Lower leg skin (tissue), 4 donors: ENCODE results near the gene MRPL23. TPM values are rescaled to one million over a fixed set of nuclear protein-coding genes. Genes with fewer than 3 reads are reported as not detected.

ENCODE experiments used
- DNase-seq, 2 donors: peaks; one replicate each; pipeline ENCODE4 v3.0.0-alpha.2; 2019; ENCODE audit warnings: low spot score in 2 of 2
- H3K4me3 ChIP-seq: fragments of 200-600 bp; sonication (generic); 2 replicates; pipeline ENCODE4 v1.5.1; 2017; ENCODE audit warnings: mild to moderate bottlenecking, low read depth; ENCODE audit not compliant: poor library complexity, severe bottlenecking
- POLR2A ChIP-seq, 2 donors: fragments of 450-650 bp; IDR thresholded peaks; one replicate each; pipeline ENCODE4 v1.6.1; 2016 to 2017; ENCODE audit warnings: antibody characterized with exemption in 2 of 2, mild to moderate bottlenecking in 1 of 2, moderate library complexity in 1 of 2
- WGBS, 2 donors: methylation state at CpG; one replicate each; pipeline ENCODE4 v1.1.5; 2018; 5-methylcytosine and 5-hydroxymethylcytosine counted together
- intact Hi-C: fragments of 100-400 bp; cut with DNase I; formaldehyde crosslinking; loops from one replicate; pipeline ENCODE4 v1.15.0; 2023; ENCODE audit warnings: low total_unique reads
- total RNA-seq, 4 donors: library from RNA; depleted of rRNA; stranded (reverse); fragments of >200 nt; gene quantifications; one replicate each; pipeline ENCODE4 v1.1.0, GENCODE V29; 2016
- TF ChIP-seq, protein P1 (sequence below), 3 donors: fragments of 450-650 bp; IDR thresholded peaks; one replicate each; pipeline ENCODE4 v1.5.1; 2016; ENCODE audit warnings: antibody characterized with exemption in 3 of 3, mild to moderate bottlenecking in 3 of 3, moderate library complexity in 2 of 3

The MRPL23 gene
- total RNA-seq, 4 donors from 2014 or later = 169 to 227 (median 216) TPM

DNA sequence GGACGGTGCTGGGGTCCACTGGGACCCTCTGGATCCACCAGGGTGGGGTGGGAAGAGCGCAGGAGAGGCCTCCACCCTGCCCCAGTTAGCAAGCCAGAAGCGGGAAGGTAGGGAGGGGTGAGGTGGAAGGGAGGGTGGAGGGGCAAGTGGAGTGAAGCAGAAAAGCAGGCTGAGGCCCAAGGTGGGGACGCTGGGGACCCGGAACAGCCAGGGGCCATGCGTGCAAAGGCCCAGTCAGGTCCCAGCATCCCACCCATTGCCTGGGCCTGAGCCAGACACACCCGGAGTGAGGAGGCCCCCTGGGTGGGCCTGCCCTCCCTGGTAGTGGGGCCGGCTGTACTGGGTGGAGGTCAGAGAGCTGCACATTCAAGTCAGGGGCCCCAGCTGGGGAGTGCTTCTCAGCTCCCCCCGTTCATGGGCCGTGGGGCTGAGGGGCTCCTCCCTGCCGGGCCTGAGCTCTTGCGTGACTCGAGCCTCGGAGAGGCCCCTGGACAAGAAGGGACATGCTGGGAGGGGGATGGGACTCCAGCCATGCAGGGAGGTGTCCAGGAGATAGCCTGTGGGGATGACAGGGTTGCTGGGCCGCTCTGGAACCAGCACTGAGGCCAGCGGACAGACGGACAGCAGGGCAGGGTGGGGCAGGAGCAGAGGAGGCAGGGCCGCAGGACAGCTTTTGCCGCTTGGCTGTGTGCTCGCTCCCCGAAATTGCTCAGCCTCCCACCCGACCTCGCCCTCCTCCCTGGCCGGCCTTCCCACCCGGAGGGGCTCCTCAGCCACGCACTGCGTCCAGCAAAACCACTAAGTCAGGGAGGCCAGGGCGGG is 19.9 kb upstream of the MRPL23 start:
- no peak for DNase-seq
- intact Hi-C loops = no loop called here
- WGBS, 2 donors = 72 to 83% methylated on average over 20 to 26 of the region's 28 CpGs
- no peak overlapping the region for H3K4me3 ChIP-seq
- TF ChIP-seq, protein P1, sequence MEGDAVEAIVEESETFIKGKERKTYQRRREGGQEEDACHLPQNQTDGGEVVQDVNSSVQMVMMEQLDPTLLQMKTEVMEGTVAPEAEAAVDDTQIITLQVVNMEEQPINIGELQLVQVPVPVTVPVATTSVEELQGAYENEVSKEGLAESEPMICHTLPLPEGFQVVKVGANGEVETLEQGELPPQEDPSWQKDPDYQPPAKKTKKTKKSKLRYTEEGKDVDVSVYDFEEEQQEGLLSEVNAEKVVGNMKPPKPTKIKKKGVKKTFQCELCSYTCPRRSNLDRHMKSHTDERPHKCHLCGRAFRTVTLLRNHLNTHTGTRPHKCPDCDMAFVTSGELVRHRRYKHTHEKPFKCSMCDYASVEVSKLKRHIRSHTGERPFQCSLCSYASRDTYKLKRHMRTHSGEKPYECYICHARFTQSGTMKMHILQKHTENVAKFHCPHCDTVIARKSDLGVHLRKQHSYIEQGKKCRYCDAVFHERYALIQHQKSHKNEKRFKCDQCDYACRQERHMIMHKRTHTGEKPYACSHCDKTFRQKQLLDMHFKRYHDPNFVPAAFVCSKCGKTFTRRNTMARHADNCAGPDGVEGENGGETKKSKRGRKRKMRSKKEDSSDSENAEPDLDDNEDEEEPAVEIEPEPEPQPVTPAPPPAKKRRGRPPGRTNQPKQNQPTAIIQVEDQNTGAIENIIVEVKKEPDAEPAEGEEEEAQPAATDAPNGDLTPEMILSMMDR (IDR thresholded peaks at IDR 0.05) = no peak
- no peak for TF ChIP-seq POLR2A (IDR thresholded peaks at IDR 0.05)

DNA sequence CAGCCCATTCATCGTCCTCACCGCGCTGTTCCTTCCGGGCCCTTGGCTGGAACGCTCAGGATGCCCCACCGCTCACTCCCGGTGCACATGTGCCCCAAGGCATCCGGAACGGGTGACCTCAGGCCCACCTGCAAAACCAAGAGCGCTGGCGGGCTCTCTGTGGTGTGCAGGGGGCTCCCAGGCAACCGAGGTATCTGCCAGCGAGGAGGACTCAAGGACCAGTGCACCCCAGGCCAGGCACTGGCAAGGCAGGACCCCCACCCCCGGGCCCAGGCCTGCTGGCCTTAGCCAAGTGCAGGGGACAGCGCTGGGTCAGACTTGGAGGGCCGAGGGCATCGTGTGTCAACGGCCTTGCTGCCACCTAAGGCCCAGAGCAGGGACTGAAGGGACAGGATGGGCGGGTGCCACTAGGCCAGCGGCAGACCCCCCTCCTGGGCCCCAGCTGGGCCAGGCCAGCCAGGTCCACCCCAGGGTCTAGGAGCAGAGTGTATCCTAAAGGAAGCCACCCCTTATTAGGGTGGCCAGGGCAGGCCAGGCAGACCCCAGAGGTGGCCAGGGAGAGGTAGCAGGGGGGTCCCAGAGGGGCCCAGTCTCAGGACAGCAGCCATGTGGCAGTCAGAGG is 19.2 kb upstream of the MRPL23 start:
- 87 to 92% methylated on average over 13 to 20 of the region's 20 CpGs for WGBS, 2 donors
- intact Hi-C loops = no loop called here

DNA sequence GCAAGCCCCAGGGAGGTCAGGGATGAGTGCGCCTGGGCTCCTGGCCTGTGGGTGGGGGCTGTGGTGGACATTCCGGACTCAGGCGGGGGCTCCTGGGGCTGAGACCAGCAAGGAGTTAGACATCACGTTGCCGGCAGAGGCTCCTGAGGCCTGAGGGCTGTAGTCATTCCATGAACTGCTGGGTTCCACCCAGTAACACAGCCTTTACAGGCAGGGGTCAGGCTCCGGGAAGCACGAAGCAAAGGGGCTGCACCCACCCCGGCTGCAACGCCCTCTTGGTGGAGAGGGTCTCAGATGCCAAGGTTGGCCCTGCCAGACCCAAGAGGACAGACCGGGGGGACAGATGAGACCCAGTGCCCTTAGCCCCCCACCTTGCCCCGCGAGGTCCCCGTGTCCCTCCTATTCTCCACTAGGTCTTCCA is 18.7 kb upstream of the MRPL23 start:
- no peak overlapping the region for H3K4me3 ChIP-seq
- TF ChIP-seq, protein P1 (IDR thresholded peaks at IDR 0.05) = no peak
- no peak for TF ChIP-seq POLR2A (IDR thresholded peaks at IDR 0.05)
- intact Hi-C loops = no loop called here
- DNase-seq = no peak
- 80 to 90% methylated on average over 13 of the region's 13 CpGs for WGBS, 2 donors

More for the DNA sequence above, 19.2 kb upstream of the MRPL23 start:
- TF ChIP-seq POLR2A (IDR thresholded peaks at IDR 0.05) = no peak
- no peak overlapping the region for H3K4me3 ChIP-seq
- no peak for DNase-seq

DNA sequence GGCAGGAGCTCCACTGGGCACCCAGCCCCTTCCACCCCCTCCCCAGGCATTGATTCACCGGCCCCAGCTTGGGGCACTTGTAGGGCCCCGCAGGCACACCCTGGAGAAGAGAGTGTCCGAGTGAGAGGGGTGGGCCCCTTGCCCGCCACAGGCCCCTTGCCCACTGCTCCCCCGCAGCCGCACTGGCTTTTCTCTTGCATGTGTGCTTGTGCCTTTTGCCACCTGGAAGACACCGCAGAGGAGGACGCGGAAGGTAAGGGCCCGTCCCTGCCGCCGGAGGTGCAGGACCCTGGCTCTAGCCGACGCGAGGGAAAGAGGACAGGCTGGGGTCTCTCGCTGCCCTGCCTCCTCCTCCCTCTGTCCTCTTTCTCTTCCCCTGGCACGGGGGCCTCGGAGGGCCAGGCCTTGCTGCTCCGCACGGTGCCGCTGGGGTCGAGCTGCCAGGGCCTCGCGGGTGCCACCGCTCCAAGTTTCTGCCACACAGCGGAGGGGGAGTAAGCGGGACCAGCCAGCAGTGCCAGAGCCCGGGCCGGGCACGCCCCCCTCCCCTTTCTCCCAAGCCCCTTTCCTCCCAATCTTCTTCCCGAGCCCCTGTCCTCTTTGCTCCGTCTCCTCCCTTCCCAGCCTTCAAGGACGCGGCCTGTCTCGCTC is 18.1 kb upstream of the MRPL23 start:
- no peak overlapping the region for H3K4me3 ChIP-seq
- WGBS, 2 donors = 89 to 93% methylated on average over 27 to 28 of the region's 35 CpGs
- no peak for DNase-seq
- intact Hi-C loops = no loop called here
- TF ChIP-seq POLR2A (IDR thresholded peaks at IDR 0.05) = no peak
- TF ChIP-seq, protein P1 (IDR thresholded peaks at IDR 0.05) = no peak

DNA sequence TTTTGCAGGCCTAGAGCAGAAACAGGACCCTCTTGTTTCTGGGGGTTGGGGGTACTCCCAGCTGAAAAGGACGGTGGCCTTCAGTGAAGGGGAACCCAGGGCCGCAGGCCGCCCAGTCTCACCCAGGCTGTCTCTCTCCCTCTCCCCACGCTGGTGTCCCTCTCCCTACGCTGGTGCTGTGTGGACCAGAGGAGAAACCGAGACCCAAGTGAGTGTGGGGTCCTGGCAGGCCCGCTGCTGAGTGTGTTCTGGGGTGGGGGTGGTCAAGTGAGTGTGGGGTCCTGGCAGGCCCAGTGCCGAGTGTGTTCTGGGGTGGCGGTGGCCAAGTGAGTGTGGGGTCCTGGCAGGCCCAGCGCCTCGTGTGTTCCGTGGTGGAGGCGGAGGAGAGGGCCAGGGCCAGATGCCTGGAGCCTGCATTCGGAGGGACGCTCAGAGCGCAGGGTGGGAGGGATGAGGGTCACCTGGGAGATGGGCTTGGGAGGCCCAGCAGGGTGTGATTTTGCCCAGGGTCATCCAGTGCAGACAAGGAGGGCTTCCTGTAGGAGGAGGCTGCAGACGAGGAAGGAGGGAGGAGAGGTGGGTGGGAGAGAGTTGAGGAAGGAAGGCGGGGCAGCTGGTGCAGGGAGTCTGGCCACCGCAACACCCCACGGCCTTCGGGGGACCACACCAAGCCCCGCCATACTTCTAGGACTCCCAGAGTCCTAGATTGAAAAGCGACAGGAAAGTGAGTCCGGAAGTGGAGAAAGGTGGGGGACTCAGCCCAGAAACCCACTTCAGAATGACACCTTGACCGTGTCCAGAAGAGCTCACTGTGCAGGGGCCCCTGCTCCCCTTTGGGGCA is 17.3 kb upstream of the MRPL23 start:
- no peak for DNase-seq
- 88 to 91% methylated on average over 25 of the region's 25 CpGs for WGBS, 2 donors
- intact Hi-C loops = no loop called here
- TF ChIP-seq, protein P1 (IDR thresholded peaks at IDR 0.05) = no peak
- TF ChIP-seq POLR2A (IDR thresholded peaks at IDR 0.05) = no peak
- no peak overlapping the region for H3K4me3 ChIP-seq
